Activated CD8-positive, alpha-beta memory T cell treated with anti-CD3 and anti-CD28 coated beads for 24 hours (primary cell): ENCODE measurements around the gene CFAP251.

ENCODE experiments used
- DNase-seq: peaks from one replicate; pipeline ENCODE4 v3.0.0-alpha.2; 2020

CFAP251 gene

DNA sequence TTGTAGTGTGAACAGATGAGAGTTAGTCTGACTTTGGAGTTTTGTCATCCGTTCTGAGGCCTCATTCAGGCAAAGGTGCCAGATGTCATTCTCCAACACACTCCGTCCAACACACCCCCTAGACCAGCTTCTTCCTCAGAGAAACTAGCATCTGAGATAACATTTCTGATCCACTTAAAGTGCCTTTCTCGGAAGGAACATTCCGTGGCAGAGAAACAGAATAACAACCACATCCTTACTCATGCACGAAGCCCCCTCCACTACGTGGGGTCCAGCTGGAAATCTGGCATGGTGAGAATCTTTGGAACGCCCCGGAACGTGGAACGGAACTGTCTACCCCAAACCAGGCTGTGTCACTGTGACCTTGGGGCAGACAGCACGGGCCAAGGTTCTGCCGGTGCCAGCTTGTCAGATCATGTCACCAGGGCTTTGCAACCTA is 86.3 kb downstream of the CFAP251 start:
- DNase-seq, result no peak

DNA sequence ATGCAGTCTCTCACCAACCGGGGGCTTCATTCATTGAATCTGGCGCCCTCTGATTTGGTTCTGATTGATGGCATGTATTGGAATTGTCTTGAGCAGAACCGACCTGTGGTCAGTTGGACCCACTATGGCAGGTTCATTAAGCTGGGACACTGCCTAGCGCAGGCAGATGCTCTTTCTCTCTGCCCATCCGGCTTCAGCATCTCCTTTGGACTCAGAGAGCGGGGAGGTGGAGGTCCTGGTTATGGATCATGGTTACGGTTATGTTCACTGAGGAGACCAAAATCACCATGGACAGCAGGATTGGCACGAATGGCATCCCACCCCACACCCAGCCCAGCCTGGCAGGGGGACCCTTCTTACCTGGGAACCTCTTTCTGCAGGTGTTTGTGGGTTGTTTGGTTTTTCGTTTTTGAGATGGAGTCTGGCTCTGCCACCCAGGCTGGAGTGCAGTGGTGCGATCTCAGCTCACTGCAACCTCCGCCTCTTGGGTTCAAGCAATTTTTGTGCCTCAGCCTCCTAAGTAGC is 86.9 kb downstream of the CFAP251 start:
- no peak for DNase-seq

DNA sequence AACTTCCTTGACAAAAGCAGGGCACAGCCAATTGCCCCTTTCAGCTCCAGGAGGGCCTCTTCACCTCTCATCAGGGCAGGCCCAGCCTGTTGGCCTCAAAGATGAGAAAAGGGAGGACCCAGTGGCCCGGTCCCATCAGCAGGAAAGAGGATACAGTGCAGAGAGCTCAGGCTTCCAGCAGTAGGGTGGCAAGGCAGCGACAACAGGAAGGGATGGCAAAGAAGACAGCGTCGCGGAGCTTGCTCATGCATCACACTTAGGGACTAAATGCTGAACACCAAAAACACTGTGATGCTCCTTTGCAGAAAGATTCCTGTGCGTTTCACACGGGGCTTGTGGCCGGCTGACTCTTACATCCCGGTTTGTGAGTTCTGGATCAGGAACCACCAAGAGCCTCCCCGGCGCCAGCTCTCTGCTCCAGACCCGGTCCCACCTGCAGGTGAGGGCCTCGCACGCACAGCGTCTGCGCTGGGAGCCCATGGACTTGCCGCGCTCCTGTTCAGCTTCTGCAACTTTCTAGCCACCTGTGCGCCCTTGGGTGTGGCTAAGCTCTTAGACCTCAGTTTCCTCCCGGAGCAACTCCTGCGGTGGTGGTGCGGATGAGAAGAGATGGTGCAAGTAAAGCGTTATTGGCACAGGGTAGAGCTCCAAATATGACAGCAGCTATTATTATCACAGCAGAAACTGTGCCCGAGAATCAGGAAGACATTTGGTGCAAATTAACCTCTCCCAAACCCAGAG is 88.0 kb downstream of the CFAP251 start:
- no peak for DNase-seq

DNA sequence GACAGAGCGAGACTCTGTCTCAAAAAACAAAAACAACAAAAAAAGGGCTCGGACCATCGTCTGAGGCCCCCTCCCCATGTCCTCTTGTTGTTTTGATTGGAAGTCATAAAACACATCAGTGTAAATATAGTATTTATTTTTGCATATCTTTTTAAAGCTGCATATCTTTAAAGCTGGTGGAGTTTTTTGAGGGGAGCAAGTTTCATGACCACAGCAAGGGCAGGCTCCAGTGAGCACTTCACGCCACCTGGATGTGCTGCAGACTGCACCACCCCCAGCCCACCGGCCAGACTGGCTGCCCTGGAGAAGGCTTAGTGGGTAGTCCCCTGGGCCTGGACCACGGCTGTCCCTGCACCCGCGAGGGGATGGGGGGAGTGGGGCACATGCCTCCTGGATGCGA is 91.3 kb downstream of the CFAP251 start:
- DNase-seq, result no peak

DNA sequence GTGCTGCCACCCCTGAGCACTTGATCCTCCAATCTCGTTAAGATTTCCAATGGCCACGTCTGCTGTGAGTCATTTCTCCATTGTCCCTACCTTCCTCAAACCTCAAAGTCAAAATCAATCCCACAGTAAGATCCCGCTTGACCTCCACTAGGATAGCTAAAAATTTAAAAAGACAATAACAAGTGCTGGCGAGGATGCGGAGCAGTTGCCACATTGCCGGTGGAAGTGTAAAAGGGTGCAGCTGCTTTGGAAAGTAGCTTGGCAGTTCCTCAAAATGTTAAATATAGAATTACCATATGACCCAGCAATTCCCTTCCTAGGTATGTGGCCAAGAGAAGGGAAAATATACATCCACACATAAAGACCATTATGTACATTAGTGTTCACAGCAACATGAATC is 93.8 kb downstream of the CFAP251 start:
- no peak for DNase-seq

DNA sequence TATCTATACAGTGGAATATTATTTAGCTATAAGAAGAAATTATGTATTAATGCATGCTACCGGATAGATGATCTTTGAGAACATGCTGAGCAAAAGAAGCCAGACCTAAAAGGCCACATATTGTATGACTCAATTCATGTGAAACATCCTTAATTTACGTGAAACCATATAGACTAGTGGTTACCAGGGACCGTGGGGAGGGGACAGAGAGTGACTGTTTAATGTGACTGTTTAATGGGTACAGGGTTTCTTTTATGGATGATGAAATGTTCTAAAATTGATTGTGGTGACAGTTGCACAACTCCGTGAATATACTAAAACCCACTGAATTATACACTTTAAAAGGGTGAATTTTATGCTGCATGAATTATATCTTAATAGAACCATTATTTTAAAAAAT is 94.7 kb downstream of the CFAP251 start:
- DNase-seq, result no peak

DNA sequence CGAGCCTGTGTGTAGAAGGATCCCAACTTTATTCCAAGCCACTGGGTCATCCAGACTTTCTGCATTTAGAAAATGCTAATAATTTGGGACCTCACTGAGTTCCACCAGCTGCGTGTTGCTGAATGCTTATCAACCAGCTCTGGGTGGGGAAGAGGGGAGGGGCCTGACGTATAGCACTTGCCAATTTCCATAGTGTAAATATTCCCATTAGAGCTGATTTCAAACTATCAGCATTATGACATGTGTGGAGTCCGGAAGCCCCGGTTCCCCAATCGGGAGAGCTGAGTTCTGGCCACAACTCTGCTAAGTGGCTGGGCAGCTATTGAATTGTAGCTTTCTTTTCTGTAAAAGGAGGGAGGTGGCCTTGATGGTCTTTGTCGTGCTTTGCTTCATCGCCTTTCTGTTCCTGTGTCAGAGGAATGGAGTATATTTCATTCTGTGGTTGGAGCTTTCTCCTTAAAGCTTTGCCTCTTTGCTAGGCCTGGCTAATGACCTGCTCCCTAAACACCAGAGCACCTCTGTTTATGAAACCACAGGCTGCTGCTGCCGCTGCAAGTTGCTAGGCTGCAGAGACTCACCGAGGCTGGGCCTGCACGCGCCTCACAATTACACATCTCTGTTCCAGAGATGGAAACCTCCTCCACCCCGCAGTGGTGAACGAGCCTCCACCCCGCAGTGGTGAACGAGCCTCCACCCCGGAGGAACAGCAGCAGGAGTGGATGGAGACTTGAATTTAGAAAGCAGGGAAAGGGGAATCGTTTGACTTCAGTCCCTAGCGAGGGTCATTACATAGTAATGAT is 95.6 kb downstream of the CFAP251 start:
- DNase-seq, result no peak

DNA sequence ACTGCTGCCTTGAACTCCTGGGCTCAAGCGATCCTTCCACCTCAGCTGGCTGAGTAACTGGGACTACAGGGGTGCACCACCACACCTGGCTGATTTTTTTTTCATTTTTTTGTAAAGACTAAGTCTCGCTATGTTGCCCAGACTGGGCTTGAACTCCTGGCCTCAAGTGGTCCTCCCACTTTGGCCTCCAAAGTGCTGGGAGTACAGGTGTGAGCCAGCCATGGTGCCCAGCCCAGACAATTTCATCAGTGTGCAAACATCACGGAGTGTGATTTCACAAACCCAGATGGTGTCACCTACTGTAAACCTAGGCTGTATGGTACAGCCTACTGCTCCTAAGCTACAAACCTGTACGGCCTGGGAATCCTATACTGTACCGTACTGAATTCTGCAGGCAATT is 96.4 kb downstream of the CFAP251 start:
- no peak for DNase-seq

DNA sequence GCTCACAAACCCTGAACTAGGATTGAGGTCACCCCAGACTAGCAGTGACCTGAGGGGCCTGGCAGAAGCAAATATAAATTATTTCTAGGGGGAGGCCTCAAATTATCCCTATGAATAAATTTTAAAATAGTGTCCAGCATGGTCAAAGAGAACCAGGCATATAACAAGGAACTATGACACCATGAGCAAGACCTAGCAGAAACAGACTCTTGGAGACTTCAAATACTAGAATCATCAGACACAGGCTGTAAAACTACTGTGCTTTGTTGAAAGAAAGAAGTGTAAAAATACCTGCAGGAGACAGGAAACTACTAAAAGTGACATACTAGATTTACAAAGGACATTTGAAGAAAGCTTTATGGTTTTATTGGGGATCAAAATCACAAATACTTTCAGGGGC is 100.1 kb downstream of the CFAP251 start:
- DNase-seq, result no peak

DNA sequence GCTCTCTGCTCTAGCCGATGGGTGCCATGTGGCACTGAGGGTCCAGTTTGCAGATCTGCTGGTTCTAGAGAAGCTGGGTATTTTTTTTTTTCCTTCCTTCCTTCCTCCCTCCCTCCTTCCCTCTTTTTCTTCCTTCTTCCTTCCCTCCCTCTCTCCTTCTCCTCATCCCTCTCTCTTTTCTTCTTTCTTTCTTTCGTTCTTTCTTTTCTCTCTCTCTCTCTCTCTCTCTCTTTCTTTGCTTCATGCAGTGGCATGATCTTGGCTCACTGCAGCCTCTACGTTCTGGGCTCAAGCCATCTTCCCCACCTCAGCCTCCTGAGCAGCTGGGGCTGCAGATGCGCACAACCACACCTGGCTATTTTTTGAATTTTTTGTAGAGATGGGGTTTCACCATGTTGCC is 100.5 kb downstream of the CFAP251 start:
- no peak for DNase-seq

DNA sequence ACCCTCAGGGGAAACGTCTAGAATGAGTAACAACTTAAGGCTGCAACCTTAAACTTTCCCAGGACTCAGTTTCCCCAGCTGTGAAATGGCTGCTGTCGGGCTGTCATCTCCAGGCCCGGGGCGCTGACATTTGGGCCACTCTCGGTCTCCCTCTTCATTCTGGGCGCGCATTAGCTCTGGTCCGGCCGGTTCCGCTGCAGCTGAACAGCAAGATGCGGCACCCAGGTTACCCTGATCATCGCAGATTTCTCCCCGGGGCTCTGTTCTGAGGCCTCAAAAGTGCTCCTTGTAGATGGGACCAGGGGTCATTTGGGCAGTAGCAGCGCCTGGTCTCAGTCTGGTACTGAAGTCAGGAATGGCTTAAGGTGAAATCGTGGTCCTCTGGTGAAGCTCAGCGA is 102.4 kb downstream of the CFAP251 start:
- no peak for DNase-seq

DNA sequence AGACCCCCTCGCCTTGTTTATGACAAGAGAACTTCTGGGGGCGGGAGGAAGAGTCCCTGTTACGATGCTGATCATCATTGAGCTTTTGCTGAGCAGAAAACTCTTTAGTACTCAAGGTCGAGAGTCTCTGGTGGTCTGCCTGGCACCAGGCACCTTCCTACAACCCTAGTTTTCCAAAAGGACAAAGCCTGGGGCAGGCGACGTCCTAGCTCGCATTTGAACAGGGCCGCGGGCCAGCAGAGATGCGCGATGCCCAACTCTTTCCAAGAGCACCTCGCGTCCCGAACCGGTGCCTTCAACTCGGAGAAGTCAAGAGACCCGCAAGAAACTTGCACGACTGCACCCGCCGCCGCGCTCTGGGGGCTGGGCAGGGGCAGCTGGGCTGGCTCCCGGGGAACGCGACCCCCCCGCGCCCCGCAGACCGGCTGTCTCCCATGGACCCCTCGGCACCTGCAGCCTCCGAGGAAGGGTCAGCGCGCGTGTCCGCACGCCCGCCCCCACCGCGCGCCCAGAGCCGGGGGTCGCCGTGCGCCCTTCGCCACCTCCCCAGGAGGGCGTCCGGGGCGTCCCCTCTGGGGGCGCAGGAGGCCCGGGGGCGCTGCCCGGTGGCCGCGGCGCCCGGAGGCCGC is 102.9 kb downstream of the CFAP251 start:
- DNase-seq, result peak; percentile 69

DNA sequence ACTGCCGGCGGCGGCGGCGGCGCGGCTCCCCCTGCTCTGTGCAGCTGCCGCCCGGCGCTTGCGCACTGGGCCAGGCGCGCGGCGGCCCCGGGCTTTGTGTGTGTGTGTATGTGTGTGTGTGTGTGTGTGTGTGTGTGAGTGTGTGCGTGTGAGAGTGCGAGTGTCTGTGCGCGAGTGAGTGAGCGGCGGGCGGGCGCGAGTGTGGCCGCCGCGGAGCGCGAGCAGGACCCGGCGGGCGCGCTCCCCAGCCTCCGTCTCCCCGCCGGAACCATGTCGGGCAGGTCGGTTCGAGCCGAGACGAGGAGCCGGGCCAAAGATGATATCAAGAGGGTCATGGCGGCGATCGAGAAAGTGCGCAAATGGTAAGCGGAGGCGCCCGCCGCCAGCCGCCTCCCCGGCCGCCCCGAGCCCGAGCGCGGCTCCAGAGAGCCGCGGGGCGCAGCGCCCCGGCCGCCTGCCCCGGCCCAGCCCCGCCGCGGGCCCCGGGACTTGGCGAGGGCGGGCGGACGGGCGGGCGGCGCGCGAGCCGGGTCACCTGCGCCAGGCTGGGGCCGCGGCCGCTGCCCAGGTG is 103.5 kb downstream of the CFAP251 start, which contains the start of gene BCL7A:
Gene BCL7A (plus strand): TSS at position 63 of the 571 bp plus-strand sequence. CDS start 208 bp downstream, at position 271.
- DNase-seq, result peak; percentile 83

DNA sequence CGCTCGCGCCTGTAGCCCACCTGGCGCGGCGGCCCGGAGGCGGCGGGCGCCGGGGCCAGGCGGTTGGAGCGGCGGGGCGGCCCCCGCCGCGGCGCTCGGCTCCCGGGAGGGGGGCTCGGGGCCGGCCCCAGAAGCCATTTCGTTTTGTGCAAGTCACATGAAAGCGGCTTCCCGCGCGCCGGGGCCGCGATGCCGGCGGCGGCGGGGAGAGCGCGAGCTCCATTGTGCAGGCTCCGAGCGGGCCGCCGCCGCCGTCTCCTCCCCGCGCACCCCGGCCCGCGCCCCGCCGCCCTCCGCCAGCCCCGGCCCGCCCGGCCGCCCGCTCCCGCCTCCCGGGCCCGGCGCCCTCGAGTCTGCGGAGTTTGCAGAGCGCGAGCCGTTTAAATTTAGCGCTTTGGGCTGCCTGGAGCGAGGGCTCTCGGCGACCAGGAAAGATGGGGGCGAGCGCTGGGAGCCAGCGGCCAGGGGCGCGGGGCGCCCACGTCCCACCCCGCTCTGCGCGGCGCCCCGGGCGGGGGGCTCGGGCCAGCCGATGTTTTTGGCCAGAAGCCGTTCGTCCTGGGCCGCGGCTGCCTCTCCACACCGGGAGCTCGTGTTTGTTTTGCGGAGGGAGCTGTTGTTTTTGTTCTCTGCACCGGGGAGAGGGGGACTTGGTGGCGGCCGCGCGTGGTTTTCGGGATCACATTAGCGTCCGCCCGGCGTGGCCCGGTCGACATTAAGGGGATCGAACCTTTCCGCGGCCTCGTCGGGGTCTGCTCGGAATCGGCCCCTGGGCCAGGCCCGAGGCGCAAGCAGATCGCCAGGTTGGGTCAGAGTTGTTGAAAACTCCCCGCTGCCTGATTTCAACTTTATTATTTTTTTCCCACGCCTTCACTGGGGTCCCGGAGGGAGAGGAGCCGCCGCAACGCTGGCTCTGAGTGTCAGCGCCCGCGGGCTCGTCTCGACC is 104.3 kb downstream of the CFAP251 start:
- DNase-seq, result peak; percentile 71

DNA sequence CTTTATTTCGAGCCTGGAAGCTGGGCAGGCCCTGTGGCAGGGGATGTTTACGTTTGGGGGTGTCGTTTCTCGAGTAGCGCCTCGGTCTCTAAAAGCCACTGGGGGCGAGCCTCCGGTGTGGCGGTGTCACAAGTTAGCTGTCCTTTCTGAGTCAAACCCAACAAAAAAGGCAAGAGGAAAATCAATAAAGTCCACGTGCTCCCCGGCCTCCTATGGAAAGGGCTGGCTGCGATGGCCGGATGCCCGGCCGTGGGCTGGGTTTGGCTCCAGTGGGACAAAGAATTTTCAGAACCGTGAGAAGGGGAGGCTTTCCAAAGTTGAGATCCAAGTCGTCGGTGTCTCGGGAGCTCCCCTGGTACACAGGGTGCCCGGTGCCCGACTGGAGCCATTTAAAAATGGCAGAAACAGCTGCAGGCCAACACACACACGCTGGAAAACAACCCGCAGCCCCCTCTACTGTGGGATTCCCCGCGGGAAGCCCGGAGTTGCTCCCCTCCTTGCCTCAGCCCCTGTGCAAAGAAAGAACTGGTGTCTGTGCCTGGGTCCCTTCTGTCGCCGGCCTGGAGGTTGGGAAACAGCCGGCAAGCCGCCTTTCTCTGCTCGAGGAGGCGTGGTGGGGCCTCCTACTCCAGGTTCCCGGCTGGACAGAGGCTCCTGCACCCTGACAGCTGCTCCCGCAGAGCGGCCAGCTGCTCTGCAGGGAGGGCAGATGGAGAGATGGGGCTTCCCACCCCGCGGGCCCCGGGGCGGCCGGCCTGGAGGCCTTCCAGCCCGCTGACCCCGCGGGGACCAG is 105.1 kb downstream of the CFAP251 start:
- no peak for DNase-seq

DNA sequence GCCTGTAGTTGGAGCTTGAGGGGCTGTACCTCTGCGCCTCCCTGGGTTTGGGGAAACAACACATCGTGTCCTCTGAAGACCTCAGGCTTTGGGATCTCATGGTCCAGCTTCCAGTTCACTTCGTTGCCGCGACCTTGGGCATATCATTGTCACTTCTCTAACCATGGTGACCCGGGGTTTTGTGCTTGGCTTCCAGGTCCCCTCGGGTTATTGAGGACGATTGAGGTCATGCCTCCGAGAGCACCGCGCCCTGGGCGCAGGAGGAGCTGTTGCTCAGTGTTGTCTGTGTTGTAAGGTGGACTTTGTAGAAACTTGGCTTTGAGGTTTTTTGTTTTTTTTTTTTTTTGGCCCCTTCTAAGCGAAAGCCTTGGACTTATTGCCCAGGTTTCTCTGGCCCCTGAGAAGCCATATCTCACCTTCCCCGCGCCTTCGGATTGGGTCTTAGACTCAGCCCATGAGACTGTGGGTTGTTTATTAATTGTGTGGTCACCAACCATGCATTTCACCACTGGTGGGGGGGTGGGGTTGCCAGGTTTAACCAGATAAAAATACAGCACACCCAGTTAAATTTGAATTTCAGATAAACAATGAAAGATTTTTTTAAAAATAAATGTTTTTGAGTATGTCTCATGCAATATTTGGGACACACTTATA is 105.9 kb downstream of the CFAP251 start:
- no peak for DNase-seq

DNA sequence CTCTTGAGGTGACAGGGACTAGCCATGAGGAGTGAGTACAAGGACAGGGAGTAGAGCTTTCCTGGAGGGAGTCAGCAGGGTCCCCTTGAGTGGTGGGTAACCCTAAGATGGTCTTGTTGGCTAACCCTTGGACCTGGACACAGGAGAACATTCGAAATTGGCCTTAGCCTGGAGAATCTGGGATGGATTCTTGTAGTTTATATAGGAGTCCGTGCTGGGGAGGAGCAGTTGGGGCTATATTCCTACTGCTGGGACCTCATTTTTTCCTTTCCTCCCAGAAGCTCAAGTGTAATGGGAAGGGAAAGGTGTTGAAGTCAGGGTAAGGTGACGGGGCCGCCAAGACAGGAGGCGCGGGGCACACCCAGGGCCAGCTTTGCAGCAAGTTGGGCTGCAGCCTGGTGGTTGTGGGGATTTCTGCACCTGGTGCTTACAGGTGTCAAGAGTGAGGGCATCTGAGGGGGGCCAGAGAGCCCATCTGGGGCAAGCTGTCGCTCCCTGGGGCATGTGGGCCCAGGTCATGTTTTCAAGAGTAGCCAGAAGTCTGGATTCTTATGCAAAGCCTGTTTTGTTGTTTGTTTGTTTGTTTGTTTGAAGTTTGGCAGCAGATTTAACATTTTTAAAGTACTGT is 108.4 kb downstream of the CFAP251 start:
- DNase-seq, result no peak

DNA sequence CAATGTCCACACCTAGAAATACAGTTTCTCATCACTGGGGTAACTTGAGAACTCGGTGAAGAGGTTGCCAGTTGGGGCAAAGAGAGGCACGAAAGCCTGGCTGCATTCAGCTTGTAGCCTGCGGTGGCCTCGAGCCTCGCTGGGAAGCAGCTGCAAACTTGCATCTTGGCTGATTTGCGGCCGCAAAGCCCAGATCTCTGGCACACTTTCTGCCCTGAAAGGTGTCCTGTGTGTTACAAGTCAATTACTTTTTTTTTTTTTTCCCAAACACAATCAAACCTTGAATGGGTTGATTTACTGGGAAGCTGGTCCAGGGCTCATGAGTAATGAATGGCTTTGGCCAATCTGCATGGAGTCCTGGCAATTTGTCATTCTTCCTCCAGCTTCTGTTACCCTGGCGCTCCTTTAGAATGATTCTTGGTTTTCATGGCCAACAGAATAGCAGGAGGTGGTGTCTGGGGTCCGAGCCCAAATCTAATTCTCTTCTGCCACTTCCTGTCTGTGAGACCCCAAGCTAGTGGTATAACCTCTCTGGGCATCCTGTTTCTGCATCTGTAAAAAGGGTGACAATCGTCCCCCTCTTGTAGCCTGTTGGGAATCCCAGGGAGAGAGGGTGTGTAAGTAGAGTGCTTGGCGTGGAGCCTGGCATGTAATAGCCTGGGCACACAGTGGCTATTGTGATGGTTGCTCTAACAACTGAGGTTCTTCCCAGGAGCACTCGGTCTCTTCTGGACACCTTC is 109.9 kb downstream of the CFAP251 start:
- no peak for DNase-seq

DNA sequence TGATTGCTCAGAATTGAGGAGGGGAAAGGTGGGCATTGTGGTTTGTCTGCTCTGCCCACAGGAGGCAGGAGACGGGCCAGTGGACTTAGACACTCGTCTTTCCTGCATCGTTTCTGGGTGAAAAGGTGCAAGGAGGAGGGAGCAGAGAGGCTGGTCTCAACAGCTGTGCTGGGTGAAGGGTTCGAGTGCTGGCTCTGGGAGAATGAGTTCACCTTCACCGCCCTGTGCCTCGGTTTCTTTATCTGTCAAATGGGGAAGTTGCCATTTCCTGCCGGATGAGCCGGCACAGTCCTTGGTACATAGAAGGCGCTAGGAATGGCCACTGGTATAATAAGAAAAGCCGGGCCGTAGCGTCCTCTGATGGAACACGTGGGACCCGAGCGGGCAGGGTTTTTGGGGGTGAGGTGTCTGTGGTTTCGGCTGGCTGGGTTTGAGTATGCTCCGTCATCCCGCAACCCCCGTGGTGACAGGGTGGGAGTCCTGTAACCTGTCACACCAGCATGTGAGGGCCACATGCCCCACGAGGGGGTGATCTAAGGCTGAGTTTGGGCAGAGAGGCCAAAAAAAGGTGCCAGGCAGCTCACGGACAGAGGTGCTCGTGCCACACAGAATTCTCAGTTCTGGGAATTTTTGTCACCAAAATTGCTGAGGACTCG is 110.6 kb downstream of the CFAP251 start:
- peak; percentile 80 for DNase-seq
